Measurements from ENCODE around the gene FER. TPM values are rescaled to one million over a fixed set of nuclear protein-coding genes. Genes with fewer than 3 reads are reported as not detected.

FER gene
- polyA plus RNA-seq, 1 donor (not counting 4 experiments of a cell fraction or from before 2014, with no cell fraction given), result 17.1 TPM

DNA sequence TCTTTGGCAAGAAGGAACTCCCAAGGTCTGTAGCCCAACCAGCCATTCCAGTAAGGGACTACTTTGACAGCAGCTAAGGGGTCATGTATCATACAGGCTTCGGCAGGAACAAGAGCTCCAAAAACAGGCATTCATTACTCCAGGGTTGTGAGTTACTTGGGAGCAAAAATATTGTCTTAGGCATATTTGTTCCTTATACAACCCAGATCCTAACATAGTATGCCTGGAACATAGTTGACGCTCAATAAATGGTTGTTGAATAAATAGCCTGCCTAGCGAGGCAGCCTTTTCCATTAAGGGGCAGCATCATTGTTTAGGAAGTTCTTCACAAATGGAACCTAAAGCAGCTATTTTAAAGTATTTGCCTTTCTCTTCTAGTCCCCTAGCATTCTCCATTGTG is 35.8 kb upstream of the FER start:
- H4K20me1 ChIP-seq (ENCODE audit: control insufficient read depth, extremely low read depth, insufficient read depth, low read length), result no peaks in the 10 kb centered on the region
- H2AFZ ChIP-seq (ENCODE audit: control insufficient read depth, low read length), result no peak overlapping the region
- no peaks in the 10 kb centered on the region for H3K9me3 ChIP-seq (ENCODE audit: control insufficient read depth, low read depth, low read length)
- no peaks in the 10 kb centered on the region for H3K4me1 ChIP-seq (ENCODE audit: control insufficient read depth, extremely low read depth, insufficient read depth, low read length)
- H3K9me1 ChIP-seq (ENCODE audit: control insufficient read depth, extremely low read depth, insufficient read depth, low read length), result no peaks in the 10 kb centered on the region
- dilution Hi-C loops (cut with MboI; ENCODE audit: extremely low pct_ligation_motif_present, low sequenced_read_pairs), result no loop called here
- H3K4me3 ChIP-seq (ENCODE audit: control insufficient read depth in 2 of 3, extremely low read depth in 1 of 3, insufficient read depth in 2 of 3, low read depth in 1 of 3, low read length in 3 of 3), result no peak overlapping the region
- DNase-seq (ENCODE audit: low read depth, low spot score), result no peak
- no peak for FAIRE-seq
- no peak for TF ChIP-seq EZH2 (IDR thresholded peaks at IDR 0.05; ENCODE audit: low read length)
- no peak for TF ChIP-seq CTCF (optimal IDR thresholded peaks at IDR 0.05 in 1 of 3, IDR thresholded peaks at IDR 0.05 in 1 of 3, conservative IDR thresholded peaks at IDR 0.05 in 1 of 3; ENCODE audit: extremely low read depth in 1 of 3, insufficient read depth in 2 of 3, low read length in 3 of 3)
- H3K36me3 ChIP-seq (ENCODE audit: control insufficient read depth in 2 of 2, extremely low read depth in 1 of 2, insufficient read depth in 2 of 2, low read length in 2 of 2), result no peaks in the 10 kb centered on the region
- no peaks in the 10 kb centered on the region for H3K27me3 ChIP-seq (ENCODE audit: control insufficient read depth, extremely low read depth, insufficient read depth, low read length)
- no peak overlapping the region for H3K4me2 ChIP-seq (ENCODE audit: control insufficient read depth, extremely low read depth, insufficient read depth, low read depth, low read length)
- no peaks in the 10 kb centered on the region for H3K79me2 ChIP-seq (ENCODE audit: control insufficient read depth, insufficient read depth, low read length)
- H3K9ac ChIP-seq (ENCODE audit: control insufficient read depth, extremely low read depth, insufficient read depth, low read length), result no peak overlapping the region
- H3K27ac ChIP-seq (ENCODE audit: control insufficient read depth, insufficient read depth, low read length), result no peak overlapping the region

- Histone ChIP-seq H3K79me2 (ENCODE audit: control insufficient read depth, insufficient read depth, low read length) (no peaks in the 10 kb centered on the region), H3K9me3 (ENCODE audit: control insufficient read depth, low read depth, low read length) (no peaks in the 10 kb centered on the region), H3K4me2 (ENCODE audit: control insufficient read depth, extremely low read depth, insufficient read depth, low read depth, low read length) (no peak overlapping the region), H3K27ac (ENCODE audit: control insufficient read depth, insufficient read depth, low read length) (no peak overlapping the region), H3K36me3 (ENCODE audit: control insufficient read depth in 2 of 2, extremely low read depth in 1 of 2, insufficient read depth in 2 of 2, low read length in 2 of 2) (no peaks in the 10 kb centered on the region), H2AFZ (ENCODE audit: control insufficient read depth, low read length) (no peak overlapping the region), H3K9ac (ENCODE audit: control insufficient read depth, extremely low read depth, insufficient read depth, low read length) (no peak overlapping the region), H3K27me3 (ENCODE audit: control insufficient read depth, extremely low read depth, insufficient read depth, low read length) (no peaks in the 10 kb centered on the region), H3K4me3 (ENCODE audit: control insufficient read depth in 2 of 3, extremely low read depth in 1 of 3, insufficient read depth in 2 of 3, low read depth in 1 of 3, low read length in 3 of 3) (no peak overlapping the region), H3K9me1 (ENCODE audit: control insufficient read depth, extremely low read depth, insufficient read depth, low read length) (no peaks in the 10 kb centered on the region), H4K20me1 (ENCODE audit: control insufficient read depth, extremely low read depth, insufficient read depth, low read length) (no peaks in the 10 kb centered on the region), H3K4me1 (ENCODE audit: control insufficient read depth, extremely low read depth, insufficient read depth, low read length) (peaks cover 2% of the 10 kb centered on the region)
- no peak for TF ChIP-seq EZH2 (IDR thresholded peaks at IDR 0.05; ENCODE audit: low read length)
- FAIRE-seq (peak; percentile 36), DNase-seq (ENCODE audit: low read depth, low spot score) (no peak)
- dilution Hi-C loops (cut with MboI; ENCODE audit: extremely low pct_ligation_motif_present, low sequenced_read_pairs), result no loop called here
Observed at GRCh38 chr5:108715408-108715807, 32.3 kb upstream of the FER start.

- no peak overlapping the region for H2AFZ ChIP-seq (ENCODE audit: control insufficient read depth, low read length)
- FAIRE-seq, result peak; percentile 73
Observed at GRCh38 chr5:108720391-108720790, 27.3 kb upstream of the FER start.

More at GRCh38 chr5:108720391-108720790, 27.3 kb upstream of the FER start:
- Histone ChIP-seq H3K79me2 (ENCODE audit: control insufficient read depth, insufficient read depth, low read length) (no peaks in the 10 kb centered on the region), H3K36me3 (ENCODE audit: control insufficient read depth in 2 of 2, extremely low read depth in 1 of 2, insufficient read depth in 2 of 2, low read length in 2 of 2) (no peaks in the 10 kb centered on the region), H3K4me2 (ENCODE audit: control insufficient read depth, extremely low read depth, insufficient read depth, low read depth, low read length) (no peak overlapping the region), H3K4me3 (ENCODE audit: control insufficient read depth in 2 of 3, extremely low read depth in 1 of 3, insufficient read depth in 2 of 3, low read depth in 1 of 3, low read length in 3 of 3) (no peak overlapping the region), H4K20me1 (ENCODE audit: control insufficient read depth, extremely low read depth, insufficient read depth, low read length) (no peaks in the 10 kb centered on the region), H3K4me1 (ENCODE audit: control insufficient read depth, extremely low read depth, insufficient read depth, low read length) (peaks cover 2% of the 10 kb centered on the region), H3K9ac (ENCODE audit: control insufficient read depth, extremely low read depth, insufficient read depth, low read length) (no peak overlapping the region), H3K9me1 (ENCODE audit: control insufficient read depth, extremely low read depth, insufficient read depth, low read length) (no peaks in the 10 kb centered on the region), H3K9me3 (ENCODE audit: control insufficient read depth, low read depth, low read length) (no peaks in the 10 kb centered on the region), H3K27me3 (ENCODE audit: control insufficient read depth, extremely low read depth, insufficient read depth, low read length) (no peaks in the 10 kb centered on the region), H3K27ac (ENCODE audit: control insufficient read depth, insufficient read depth, low read length) (no peak overlapping the region)
- TF ChIP-seq CTCF (optimal IDR thresholded peaks at IDR 0.05 in 1 of 3, IDR thresholded peaks at IDR 0.05 in 1 of 3, conservative IDR thresholded peaks at IDR 0.05 in 1 of 3; ENCODE audit: extremely low read depth in 1 of 3, insufficient read depth in 2 of 3, low read length in 3 of 3), result no peak
- no peak for TF ChIP-seq EZH2 (IDR thresholded peaks at IDR 0.05; ENCODE audit: low read length)
- dilution Hi-C loops (cut with MboI; ENCODE audit: extremely low pct_ligation_motif_present, low sequenced_read_pairs), result no loop called here
- no peak for DNase-seq (ENCODE audit: low read depth, low spot score)

All from keratinocyte (primary cell).